Testis (tissue), 3 donors: ENCODE data around the gene GORASP1. TPM values are rescaled to one million over a fixed set of nuclear protein-coding genes. Genes with fewer than 3 reads are reported as not detected.

Experiments
- DNase-seq: peaks from one replicate; pipeline ENCODE4 v3.0.0-alpha.2; 2019
- H3K27ac ChIP-seq, 2 donors: fragments of 200-600 bp; sonication (generic); one replicate each; pipeline ENCODE4 v1.5.1; 2019
- H3K27me3 ChIP-seq: fragments of 200-600 bp; sonication (generic); one replicate; pipeline ENCODE4 v1.5.1; 2019
- H3K36me3 ChIP-seq: fragments of 200-600 bp; sonication (generic); one replicate; pipeline ENCODE4 v1.5.1; 2017; ENCODE audit warnings: low read depth; ENCODE audit errors: missing control alignments
- H3K4me1 ChIP-seq: fragments of 200-600 bp; sonication (generic); one replicate; pipeline ENCODE4 v1.5.1; 2019
- H3K4me3 ChIP-seq, 2 donors: fragments of 200-600 bp; sonication (generic); one replicate each; pipeline ENCODE4 v1.5.1; 2017 to 2019
- H3K9me3 ChIP-seq: fragments of 200-600 bp; sonication (generic); one replicate; pipeline ENCODE4 v1.5.1; 2017
- CTCF ChIP-seq, 3 experiments: fragments of 450-650 bp in 2 of 3; fragments of 200-600 bp in 1 of 3; sonication (generic) in 1 of 3; IDR thresholded peaks; one replicate each; pipeline ENCODE4 v1.5.1; 2016 to 2019; ENCODE audit warnings: antibody characterized with exemption in 3 of 3, mild to moderate bottlenecking in 2 of 3, moderate library complexity in 1 of 3
- POLR2A ChIP-seq: fragments of 450-650 bp; IDR thresholded peaks from one replicate; pipeline ENCODE4 v1.6.1; 2017; ENCODE audit warnings: antibody characterized with exemption, mild to moderate bottlenecking, moderate library complexity
- WGBS, 2 donors: methylation state at CpG; one replicate each; pipeline ENCODE4 v1.1.5; 2018; 5-methylcytosine and 5-hydroxymethylcytosine counted together
- intact Hi-C: fragments of 100-400 bp; cut with DNase I; formaldehyde crosslinking; loops from one replicate; pipeline ENCODE4 v1.15.1; 2023; ENCODE audit warnings: low total_unique reads
- polyA plus RNA-seq: library from polyadenylated mRNA; stranded (reverse); fragments of 350-450 nt; fragmentation: Illumina TruSeq; extraction: RNeasy Lipid Tissue Mini Kit (QIAGEN cat#74804); gene quantifications from one replicate; pipeline ENCODE4 v1.2.3, GENCODE V29; 2014; ENCODE audit warnings: low read depth, low replicate concordance; ENCODE audit not compliant: insufficient read depth
- total RNA-seq, 2 donors: library from RNA; depleted of rRNA; stranded (reverse); fragments of >200 nt; gene quantifications; one replicate each; pipeline ENCODE4 v1.2.3, GENCODE V29; 2016

GORASP1 gene
- total and polyA plus RNA-seq, 3 donors from 2014 or later = 69.5 to 92.1 (median 75.3) TPM

DNA sequence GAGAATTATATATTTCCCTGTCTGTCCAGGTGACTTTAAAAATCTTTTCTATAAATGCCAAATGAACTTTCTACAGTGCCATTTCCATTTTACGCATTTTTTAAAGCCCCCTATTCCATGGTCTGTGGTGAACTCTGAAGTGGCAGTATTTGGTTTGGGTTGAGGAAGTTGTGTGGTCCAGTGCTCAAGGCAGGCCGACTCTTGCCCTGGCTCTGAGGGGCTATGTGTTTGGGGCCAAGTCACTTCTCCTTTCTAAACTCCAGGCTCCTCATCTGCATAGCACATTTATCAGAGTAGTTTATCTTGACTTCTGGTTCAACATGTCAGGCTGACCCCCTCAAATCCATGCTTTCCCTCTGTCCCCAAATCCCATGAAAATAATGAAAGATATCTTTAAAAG, 14.2 kb upstream of the GORASP1 start:
- no peak for TF ChIP-seq POLR2A
- TF ChIP-seq CTCF (IDR thresholded peaks at IDR 0.05) = no peak
- no peak overlapping the region for H3K4me3 ChIP-seq
- H3K9me3 ChIP-seq = no peaks in the 10 kb centered on the region
- no peak overlapping the region for H3K27ac ChIP-seq
- H3K36me3 ChIP-seq = no peaks in the 10 kb centered on the region
- no peak for DNase-seq
- H3K4me1 ChIP-seq = no peaks in the 10 kb centered on the region
- 87 to 90% methylated on average over 2 of the region's 2 CpGs for WGBS, 2 donors
- intact Hi-C loops = loop anchor here (10.0 kb wide), 1 partner anchor 73 kb away; the partner anchor contains the start of gene XIRP1
- no peaks in the 10 kb centered on the region for H3K27me3 ChIP-seq

DNA sequence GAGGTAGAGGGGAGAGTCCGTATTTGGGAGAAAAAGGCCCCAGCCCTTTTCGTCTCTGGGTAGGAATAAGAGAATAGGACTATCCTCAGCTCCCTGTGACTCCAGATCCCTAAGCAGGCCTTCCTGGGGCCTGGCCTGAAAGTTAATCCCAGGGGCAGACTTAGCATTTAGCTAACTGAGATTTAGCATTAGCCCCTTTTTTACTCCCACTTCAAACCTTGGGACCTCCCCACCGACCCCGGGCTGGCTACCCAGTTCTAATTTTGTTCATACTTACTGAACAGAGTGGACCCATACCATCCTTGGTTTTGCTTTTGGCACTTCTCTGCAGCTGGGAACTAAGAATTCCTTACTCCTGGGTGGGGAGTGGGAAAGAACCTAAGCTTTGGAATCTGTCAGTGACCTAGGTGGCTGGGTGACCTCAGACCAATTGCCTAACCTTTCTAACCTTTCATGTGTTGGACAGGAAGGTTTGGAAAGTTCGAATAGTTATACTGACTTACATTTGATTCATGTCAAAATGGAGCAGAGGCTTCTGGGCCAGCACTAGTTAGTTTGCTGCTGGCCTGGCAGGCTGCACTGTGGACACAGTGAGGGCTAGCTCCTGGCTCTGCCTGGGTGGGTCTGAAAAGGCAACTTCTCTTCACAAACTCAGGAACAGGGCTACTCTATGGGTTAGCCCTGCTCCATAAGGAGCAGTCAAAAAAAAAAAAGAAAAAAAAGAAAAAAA, 11.7 kb upstream of the GORASP1 start:
- Histone ChIP-seq H3K27ac (no peak overlapping the region), H3K4me3 (no peak overlapping the region), H3K36me3 (no peaks in the 10 kb centered on the region), H3K27me3 (no peaks in the 10 kb centered on the region), H3K9me3 (no peaks in the 10 kb centered on the region), H3K4me1 (no peaks in the 10 kb centered on the region)
- TF ChIP-seq POLR2A (no peak), CTCF (IDR thresholded peaks at IDR 0.05) (no peak)
- 64 to 68% methylated on average over 5 of the region's 5 CpGs for WGBS, 2 donors
- intact Hi-C loops = no loop called here
- no peak for DNase-seq

DNA sequence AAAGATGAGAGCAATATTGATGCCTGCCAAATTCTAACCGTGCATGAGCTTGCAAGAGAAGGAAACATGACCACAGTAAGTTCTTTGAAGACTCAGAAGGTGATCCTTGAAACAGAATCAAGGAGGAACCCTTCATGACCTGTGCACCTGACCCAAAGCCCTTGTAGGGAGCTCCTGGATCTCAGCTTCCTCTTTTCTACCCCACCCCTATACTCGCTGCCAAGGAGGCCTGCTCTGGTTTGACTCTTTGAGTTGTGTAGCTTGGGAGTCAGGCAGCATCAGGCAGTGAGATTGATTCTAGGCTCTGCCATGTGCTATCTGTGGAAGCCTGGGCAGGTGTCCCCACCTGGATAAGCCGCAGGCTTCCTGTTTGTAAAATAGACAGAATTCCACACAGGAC, 10.7 kb upstream of the GORASP1 start:
- H3K36me3 ChIP-seq = no peaks in the 10 kb centered on the region
- H3K27ac ChIP-seq = no peak overlapping the region
- no peaks in the 10 kb centered on the region for H3K9me3 ChIP-seq
- H3K4me1 ChIP-seq = no peaks in the 10 kb centered on the region
- intact Hi-C loops = no loop called here
- DNase-seq = no peak
- TF ChIP-seq POLR2A = no peak
- TF ChIP-seq CTCF (IDR thresholded peaks at IDR 0.05) = no peak
- H3K27me3 ChIP-seq = no peaks in the 10 kb centered on the region
- H3K4me3 ChIP-seq = no peak overlapping the region
- WGBS, 2 donors = 92 to 93% methylated on average over 3 of the region's 3 CpGs

DNA sequence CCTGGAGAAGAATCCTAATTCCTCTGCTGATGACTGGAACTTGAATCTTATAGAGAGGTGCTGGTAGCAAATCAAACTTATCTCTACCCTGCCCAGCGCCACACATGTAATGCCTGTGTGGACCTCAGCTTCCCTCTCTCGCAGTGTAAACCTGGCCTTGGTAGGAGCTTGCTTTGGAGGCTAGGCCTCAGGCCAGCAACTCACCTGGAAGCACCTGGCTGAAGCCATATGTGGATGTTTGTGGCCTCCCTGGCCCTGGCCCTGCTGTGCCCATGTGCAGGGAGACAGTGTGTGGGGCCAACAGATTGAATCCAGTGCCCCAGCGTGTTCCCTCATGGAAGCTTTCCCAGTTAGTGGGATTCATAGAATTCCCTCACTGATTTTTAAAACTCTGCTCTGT, 8.4 kb upstream of the GORASP1 start:
- WGBS, 2 donors = 92 to 94% methylated on average over 1 to 3 of the region's 3 CpGs
- TF ChIP-seq CTCF (IDR thresholded peaks at IDR 0.05) (no peak), POLR2A (no peak)
- Histone ChIP-seq H3K9me3 (no peaks in the 10 kb centered on the region), H3K27me3 (no peaks in the 10 kb centered on the region), H3K27ac (no peak overlapping the region), H3K4me1 (no peaks in the 10 kb centered on the region), H3K36me3 (no peaks in the 10 kb centered on the region), H3K4me3 (no peak overlapping the region)
- DNase-seq = no peak
- intact Hi-C loops = no loop called here

DNA sequence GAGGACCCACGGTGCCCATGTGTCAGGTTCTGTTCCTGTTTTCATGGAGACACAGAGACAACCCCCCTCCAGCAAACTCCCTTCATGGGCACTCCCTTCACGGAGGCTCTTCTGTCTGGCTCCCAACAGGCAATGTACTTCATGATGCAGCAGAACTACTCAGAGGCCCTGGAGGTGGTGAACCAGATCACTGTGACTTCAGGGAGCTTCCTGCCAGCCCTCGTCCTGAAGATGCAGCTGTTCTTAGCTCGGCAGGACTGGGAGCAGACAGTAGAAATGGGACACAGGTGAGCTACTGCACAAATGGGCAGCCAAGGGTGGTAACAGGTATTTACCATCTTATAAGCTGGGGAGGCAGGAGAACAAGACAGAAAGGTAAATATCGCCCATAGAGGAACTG, 7.0 kb upstream of the GORASP1 start:
- Histone ChIP-seq H3K36me3 (no peaks in the 10 kb centered on the region), H3K27ac (no peak overlapping the region), H3K9me3 (no peaks in the 10 kb centered on the region), H3K4me1 (no peaks in the 10 kb centered on the region), H3K4me3 (no peak overlapping the region), H3K27me3 (no peaks in the 10 kb centered on the region)
- intact Hi-C loops = no loop called here
- TF ChIP-seq POLR2A (no peak), CTCF (IDR thresholded peaks at IDR 0.05) (no peak)
- WGBS, 2 donors = 88 to 91% methylated on average over 3 to 5 of the region's 5 CpGs
- no peak for DNase-seq
